GM18873 (cell line): ENCODE measurements around the gene NAGA.
"Not testable (repeated sequence)": the region's sequence is repeated elsewhere in the genome, so short reads cannot be mapped to it uniquely, and the experiment has no call there.

ENCODE experiments used
- ATAC-seq: cut with Tn5 transposase; IDR thresholded peaks from one replicate; pipeline ENCODE4 v1.9.1; 2021; ENCODE audit warnings: mild to moderate bottlenecking, moderate library complexity, moderate number of reproducible peaks; ENCODE audit not compliant: unreplicated experiment, low FRiP score

The NAGA gene

DNA sequence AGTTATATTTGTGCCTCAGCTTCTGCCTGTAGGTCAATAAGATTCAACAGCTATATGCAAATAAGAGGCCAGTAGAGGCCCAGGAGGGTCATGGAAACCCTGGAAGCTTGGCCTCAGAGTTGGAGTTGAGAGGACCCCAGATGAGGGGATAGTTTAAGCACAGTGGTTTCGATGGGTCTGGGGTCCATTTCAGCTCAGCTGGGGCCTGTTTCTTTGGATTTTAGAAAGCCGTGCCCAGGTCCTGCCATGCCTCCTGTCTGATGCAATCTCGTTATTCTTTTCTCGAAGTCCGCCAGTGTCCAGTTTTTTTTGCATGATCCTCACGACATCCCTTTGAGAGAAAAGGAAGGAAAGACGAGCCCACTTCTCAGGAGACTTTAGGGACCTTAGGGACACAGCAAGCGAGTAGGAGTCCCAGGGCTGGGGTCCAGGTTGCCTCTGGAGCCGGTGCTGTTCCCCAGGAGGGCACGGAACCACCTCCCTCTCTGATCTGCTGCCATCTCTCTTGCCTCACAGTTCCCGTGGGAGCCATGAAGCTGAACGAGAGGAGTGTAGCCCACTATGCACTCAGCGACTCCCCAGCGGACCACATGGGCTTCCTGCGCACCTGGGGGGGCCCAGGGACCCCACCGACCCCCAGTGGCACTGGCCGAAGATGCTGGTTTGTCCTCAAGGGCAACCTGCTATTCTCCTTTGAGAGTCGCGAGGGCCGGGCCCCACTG lies 6.3 kb upstream of the NAGA start:
- ATAC-seq, result no peak

DNA sequence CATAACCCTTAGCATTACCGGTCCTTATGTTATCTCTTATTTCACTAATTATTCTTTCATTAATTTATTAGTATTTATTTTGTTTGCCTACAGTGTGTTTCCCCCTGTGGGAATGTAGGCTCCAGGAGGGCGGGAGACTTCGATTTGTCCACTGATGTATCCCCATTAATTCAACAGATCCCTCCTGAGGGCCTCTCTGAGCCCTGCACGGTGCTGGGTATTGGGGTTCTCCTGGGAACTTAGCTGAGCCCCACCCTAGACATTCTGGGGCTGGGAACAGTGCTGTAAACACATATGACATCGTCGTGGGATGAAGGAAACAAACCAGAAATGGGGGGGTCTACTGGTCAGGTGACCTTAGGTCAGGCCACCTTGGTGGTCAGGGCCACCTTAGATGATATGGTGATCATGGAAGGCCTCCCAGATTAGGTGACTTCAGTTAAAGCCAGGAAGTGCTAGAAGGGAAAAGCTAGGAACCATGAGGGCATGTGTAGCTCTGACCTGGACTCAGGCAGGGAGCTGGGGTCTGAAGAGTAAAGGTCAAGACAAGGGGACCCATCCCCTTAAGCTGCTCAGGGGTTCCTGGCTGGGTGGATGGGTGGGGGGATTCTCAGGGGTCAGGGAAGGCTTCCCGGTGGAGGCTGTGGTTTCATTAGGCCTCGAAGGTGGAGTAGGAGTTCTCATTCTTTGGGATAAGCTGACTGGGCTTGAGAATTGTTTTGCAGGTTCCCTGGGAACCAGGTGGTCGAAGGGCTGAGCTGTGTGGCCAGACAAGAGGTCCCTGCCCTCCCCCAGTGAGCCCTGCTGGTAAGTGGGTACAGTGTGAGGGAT lies 4.4 kb upstream of the NAGA start:
- ATAC-seq, result no peak

DNA sequence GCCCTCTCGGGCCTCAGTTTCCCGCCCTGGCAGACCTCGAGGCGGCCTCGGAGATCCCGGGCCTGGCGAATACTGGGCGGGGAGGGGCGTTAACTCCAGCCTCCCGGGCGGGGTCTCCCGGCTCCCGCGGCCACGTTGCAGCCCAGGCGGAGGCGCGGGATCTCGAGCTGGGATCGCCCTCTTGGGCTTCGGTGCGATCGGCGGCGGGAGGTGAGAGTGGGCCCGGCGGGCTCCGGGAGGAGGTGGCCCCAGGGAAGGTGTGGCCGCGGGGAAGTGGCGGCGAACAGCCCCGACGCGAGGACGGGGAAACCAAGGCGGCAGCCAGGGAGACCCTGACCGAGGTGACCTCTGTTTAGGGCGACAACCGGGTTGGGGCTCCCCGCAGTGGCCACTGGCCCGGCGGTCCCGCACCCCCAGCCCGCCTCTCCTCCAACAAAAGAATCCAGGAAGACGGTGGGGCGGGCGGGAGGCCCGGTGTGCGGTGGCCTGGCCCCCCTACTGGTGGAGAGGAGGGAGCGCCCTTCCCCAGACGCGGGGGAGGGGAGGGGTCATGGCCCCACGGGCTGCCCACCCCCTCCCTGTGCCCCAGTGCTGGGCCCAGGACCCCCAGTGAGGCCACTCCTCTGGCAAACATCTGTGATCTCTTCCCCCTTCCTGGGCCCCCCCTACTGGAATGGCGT lies 3.7 kb upstream of the NAGA start, which contains the start of gene PHETA2:
TSS of gene PHETA2 (plus strand) at position 117 of the 680 bp plus-strand sequence. CDS start 3,046 bp downstream, outside the sequence.
- no peak for ATAC-seq

DNA sequence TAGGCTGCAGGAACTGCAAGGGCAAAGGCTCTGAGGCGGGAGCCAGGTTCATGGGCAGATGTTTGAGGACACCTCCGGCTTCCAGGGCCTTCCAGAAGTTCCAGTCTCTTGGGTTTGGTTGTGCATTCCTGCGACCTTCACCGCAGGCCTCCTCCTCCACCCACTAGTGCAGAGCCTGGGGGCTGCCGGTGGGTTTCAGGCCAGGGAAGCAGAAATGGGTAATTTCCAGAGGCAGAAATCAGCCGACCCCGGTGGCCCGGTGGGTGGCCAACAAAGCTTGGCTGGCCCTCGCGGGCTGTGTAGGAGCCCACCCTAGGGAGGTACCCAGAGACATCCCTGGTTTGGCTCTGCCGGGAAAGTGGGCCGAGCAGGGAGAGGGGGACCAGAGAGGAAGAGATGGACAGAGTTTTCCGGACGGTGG lies 3.0 kb upstream of the NAGA start:
- ATAC-seq, result no peak

DNA sequence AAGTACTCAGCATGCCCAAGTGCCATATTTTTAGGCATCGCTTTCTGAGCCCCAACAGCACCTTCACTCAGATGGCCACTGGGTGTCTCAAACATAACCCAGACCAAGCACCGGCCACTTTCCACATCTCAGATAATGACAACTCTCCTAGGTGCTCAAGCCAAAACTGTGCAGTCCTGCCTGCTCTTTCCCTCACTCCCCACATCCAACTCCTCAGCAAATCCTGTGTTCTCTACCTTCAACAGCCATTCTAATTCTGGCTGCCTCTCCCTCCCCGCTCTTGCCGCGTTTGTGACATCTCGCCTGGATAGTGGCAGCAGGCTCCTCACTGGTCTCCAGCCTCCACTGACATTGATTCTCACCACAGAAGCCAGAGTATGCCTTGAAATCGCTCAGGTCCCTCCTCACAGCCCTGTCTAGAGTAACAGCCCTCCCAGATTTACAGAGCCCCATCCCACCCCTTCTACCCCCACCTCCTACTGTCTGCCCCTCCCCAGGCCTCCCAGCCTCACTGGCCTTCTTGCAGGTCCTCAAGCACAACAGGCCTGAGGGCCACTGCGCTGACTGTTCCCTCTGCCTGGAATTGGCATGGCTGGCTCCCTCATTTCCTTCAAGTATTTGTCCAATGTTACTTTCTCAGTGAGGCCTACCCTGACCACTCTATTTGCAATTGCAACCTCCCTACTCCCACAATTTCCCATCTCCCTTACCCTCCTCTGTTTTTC lies 2.2 kb upstream of the NAGA start:
- ATAC-seq, result no peak

DNA sequence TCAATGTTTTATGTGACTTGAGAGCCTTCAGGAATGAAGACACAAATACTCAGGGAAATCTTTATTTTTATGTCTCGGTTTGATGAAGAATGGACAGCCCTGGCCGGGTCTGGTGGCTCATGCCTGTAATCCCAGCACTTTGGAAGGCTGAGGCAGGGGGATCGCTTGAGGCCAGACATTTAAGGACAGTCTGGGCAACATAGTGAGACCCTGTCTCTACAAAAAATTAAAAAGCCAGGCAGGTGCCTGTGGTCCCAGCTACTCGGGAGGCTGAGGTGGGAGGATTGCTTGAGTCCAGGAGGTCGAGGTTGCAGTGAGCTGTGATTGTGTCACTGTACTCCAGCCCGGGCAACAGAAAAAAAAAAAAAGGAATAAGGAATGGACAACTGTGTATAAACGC lies 896 bp upstream of the NAGA start:
- not testable (repeated sequence) for ATAC-seq

DNA sequence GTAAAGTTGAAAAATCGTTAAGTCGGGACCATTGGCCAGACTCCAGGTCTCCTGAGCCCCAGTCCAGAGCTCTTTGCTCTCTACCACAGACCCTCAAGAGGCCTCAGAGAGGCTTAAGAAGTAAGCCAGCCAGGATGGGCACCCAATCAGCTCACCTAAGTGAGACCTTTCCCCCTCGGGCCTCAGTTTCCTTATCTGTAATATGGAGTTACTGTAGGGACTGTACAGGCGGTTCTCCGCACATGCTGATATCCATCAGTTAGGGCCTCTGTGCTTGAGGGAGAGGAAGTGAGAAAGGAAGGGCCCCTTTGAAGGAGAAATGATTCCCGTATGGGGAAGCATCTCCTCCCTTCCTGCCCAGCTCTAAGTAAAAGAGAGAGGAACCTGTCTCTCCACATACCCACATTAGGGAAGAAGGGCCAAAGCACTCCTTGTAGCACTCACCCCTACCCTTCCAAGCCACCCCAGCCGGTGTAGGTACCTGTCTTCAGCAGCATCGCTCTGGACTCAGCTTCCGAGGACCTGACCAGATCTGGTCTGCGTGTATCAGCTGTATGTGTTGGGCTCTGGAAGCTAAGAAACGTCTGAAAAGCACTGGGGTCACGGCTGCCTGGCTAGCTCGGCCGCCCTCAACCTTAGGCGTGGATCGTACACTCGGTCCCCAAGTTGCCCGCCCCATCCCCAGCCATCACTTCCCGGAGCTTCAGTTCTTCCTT lies 653 bp downstream of the NAGA start:
- no peak for ATAC-seq

DNA sequence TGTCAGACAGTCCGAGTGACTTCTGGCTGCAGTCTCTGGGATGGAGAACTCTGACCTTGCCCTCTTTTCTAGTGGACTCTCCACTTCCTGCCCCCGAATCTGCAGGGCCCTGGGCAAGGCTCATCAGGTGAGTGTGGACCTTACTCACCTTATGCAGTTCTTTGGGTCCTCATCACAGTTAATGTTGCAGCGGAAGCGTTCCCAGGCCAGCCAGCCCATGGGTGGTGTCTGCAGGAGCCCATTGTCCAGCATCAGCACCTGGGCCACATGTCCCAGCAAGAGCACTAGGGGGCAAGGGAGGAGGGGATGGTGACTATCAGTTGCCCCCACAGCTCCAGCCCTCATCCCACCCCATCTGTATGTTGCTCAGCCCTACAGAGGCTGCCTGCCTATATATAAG lies 2.3 kb downstream of the NAGA start:
- ATAC-seq, result no peak

DNA sequence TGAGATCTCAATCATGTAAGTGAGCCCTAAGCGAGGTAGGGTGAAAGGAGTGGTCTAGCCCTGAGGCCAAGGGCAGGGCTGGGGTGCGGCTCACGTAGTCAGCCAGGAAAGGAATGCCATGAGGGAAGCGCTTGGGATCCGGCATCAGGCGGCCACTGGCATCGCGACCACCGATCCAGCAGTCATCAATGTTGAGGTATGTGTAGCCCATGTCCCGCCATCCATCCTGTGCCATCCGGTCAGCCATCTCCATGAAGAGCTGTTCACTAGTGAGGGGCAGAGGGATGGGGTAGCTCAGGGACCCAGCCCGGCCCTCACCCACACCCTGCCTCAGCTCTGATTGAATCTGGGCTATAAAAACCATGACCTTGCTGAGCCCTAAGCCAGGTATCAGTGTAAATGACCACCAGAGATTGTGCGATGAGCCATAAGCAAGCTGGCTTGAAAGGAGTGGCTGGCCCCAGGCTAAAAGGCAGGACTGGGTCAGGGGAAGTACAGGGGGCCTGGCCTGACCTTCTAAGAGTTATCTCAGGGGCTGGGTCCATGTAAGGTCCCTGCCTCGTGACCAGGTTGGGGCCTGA lies 2.9 kb downstream of the NAGA start:
- ATAC-seq, result no peak

DNA sequence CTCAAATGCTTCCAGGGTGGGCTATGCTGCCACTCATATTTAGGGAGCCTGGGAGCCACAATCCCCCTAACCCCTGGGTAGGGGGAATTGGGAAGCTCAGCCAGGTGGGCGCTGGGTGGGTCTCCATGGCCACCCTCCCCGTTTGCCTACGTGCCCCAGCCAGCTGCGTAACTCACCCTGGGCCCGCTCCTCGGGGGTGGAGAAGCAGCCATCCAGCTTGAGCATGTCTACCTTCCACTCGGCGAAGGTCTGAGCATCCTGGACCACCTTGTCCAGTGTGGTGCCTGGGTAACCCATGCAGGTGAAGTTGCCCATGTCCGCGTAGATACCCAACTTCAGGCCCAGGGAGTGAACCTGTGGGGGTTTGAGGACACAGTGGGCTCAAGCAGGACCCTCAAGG lies 3.7 kb downstream of the NAGA start:
- ATAC-seq, result no peak

DNA sequence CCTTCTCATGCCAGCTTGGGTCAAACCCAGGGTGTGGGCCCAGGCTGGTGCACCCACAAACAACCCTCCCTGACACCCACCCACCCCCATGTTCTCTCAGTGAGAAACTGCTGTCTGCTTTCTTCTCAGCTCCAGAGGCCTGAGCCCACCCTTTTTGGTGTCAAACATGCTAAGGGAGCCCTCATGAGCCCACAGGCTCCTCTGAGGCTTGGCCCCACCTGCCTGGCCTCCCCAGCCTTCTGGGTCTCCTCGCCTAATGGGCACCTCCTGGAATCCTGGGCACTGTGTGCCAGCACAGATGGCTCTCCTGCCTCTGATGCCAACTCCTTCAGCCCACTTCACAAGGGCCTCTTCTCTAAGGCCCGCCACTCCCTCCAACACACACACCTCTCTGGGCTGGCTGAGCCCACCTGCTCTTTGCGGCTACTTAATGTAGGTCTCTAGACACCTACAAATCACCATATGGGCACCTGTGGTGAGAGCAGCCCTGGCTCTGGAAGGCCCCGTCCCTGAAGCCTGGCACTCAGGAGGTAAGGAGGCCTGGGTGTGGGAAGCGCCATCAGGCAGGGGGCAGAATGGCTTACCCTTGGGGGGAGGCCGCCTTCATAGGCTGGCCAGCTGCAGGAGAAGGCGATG lies 4.4 kb downstream of the NAGA start:
- ATAC-seq, result no peak

DNA sequence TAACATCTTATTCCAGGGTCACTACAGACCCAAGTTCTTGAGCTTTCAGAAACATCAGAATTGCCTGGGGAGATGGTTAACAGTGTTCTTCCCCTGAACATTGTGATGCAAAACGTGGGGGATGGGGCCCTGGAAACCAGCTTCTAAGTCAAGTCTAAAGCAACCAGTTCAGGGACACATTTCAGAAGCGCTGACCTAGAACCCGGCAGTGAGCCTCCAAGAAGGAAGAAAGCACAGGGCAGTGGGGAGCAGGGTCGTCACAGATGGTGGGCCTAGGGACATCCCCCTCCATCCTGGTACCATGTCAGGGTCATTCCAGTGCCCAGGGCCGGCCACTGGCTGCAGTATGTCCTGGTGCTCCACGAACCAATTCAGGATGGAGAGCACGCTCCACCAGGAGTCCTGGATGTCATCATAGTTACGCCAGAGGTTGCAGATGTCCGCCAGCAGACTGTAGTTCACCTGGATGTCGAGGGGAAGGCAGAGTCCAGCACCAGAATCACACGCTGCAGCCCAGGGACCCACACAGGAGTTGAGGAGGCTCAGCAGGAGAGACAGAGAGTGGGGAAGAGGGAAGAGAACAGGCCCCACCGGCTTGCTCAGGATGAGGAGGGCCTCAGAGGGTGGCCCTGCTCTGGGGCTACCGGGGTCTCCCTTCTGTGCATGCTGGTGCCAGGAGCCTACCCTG lies 5.0 kb downstream of the NAGA start:
- ATAC-seq, result no peak

DNA sequence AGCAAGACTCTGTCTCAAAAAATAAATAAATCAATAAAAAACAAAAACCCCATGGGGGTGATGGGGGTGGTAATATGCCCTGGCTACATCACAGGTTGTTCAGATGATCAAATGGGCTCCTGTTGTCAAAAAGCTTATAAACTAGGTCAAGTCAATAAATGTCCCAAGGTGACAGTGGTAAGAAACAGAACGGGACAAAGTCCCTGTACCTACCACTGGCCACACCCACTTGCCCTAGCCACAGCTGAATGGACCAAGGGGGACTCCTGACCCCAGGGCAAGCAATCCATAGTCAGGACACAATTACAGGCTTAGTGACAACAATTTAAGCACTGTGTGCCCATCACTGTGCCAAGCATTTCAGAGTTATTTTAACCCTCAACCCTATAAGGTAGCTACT lies 6.0 kb downstream of the NAGA start:
- ATAC-seq, result no peak

DNA sequence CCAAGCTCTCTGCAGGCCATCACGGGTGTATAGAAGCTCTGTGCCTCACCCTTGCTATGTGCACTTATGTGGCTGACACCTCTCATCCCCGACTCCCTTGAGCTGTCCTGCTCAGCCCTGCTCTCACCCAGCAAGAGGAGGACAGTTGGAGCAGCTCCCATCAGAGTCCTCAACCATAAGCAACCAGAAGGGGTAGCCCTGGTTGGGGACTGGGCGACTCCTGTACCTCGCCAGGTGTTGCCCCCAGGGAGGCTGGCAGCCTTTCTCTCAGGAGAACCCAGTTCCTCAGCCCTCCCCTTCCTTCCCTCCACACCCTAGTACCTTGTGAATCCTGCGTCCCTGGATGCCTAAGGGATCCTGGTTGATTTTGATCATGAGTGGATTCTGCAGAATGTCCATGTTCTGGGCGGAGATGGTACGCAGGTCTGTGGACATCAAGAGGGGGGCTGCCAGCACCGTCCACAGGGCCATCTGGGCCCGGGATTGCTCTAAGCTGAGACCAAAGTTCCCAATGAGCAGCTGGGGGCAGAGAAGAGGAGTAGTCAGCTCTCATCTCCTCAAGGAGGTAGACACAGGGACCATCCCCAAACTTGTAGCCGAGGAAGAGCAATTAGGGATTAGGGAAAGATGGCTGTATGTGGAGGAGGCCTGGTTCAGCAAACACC lies 8.0 kb downstream of the NAGA start:
- no peak for ATAC-seq

DNA sequence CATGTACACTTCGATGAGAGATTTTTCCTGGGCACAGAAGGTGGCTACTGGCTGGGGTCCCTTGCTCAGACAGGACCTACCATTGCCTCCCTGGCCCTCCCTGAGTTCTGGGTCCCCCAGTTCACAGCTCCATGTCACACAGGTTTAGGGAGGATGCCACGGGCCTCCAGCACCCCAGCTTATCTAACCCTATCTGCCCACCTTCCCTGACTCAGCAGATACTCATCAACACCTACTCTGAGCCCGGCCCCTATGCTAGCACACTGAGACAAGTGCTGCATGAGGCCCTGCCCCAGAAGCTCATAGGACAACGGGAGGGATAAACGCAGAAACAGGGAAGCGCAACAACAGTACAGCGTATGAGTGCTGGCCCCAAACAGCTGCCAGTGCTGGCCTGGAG lies 9.6 kb downstream of the NAGA start:
- ATAC-seq, result no peak

DNA sequence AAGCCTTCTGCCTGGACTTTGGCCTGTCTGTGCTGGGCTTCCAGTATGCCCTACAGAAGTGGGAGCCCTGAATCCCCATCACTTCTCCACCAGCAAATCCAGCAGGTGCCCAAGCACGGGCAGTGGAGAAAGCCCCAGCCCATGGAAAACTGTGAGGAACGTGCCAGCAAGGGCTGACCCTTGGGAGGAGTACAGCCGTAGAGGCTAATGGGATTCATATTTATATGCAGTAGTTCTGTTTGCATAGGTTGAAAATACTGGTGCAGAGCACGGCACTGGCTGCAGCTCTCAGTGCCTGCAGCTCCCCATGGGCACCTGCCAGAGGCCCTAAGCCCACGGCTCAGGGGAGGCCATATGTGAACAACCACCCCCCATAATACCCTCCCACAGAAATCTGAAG lies 10.1 kb downstream of the NAGA start:
- ATAC-seq, result no peak

DNA sequence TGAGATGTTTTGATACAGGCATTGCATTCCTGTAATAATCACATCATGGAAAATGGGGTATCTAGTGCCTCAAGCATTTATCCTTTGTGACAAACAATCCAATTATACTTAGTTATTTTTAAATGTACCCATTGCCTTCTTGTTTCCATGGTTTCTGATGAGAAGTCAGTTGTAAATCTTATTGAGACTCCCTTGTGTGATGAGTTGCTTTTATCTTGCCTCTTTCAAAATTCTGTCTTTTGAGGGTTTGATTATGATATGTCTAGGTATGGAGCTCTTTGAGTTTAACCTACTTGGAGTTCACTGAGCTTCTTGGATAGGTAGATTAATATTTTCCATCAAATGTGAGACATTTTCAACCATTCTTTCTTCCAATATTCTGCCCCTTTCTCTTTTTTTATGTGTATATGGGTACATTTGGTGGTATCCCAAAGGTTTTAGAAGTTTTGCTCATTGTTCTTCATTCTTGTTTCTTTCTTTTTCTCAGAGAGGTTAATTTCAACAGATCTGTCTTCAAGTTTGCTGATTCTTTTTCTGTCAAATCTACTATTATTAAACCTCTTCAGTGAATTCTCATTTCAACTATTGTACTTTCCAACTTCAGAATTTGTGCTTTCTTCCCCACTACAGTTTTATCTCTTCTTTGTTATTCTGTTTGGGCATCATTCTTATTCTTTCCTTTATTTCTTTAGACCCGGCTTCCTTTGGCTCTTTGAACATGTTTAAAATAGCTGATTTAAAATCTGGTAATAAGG lies 13.7 kb downstream of the NAGA start:
- no peak for ATAC-seq
